HL-60/S4 (cell line): Measurements from ENCODE around the gene GPR3.

ENCODE experiments used
- in situ Hi-C: fragments of 300-500 bp; cut with MboI; formaldehyde crosslinking; loops from 2 replicates; pipeline ENCODE4 v1.14.3; 2022; ENCODE audit warnings: low sequenced_read_pairs

Gene GPR3

DNA sequence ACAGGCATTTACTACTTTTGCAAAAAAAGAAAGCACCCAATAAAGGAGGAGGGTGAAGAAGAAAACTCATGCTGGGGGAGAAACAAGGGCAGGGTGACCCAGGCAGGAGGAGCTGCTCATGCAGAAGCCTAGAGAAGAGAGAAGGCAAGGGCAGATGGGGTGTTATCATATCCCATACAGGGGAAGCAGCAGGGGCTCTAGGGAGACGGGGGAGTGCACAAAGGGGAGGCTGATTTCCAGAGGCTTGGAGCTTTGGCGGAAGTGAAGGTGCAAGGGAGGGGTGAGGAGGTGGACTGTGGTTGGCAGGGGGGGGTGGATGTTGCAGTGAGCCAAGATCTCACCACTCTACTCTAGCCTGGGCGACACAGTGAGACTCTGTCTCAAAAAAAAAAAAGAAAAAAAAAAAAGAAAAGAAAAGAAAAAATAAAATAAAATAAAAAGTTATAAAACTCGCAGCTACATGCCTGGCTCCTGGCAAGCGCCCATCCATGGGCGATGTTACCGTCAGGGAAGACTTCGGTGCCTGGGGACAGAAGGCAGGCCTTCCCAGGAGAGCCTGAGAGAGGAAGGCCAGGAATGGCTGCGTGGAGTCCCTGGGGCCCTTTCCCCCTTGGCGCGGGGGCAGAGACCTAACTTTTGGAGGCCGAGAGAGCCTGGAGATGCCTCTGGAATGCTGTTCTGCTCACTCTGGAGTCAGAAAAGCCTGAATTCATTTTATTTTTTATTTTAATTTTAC, 14.5 kb upstream of the GPR3 start:
- in situ Hi-C loops: no loop called here

GRCh38 chr1:27379564-27380122, 12.8 kb upstream of the GPR3 start:
- in situ Hi-C loops: no loop called here

DNA sequence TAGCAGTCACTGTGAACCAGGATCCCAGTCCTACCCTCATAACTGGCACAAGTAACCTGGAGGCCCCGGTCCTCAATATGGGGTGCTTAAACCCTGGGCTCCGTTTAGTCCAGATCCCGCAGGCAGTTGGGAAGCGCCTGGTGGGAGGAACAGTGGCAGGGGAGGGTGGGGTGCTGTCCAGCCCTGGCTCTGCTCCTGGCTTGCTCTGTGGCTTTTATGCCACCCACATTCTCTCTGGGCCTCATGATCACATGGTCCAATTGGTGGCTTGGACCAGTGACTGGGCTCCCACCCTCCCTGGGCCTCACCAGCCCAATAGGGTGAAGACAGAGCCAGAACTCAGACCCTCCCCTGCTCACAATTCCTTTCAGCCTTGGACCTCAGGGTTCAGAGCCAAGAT, 12.2 kb upstream of the GPR3 start:
- in situ Hi-C loops: no loop called here

GRCh38 chr1:27380766-27381733, 11.4 kb upstream of the GPR3 start:
- in situ Hi-C loops: no loop called here

GRCh38 chr1:27381969-27382762, 10.3 kb upstream of the GPR3 start:
- in situ Hi-C loops: no loop called here

- in situ Hi-C loops: no loop called here
Measured at GRCh38 chr1:27383039-27383605, 9.3 kb upstream of the GPR3 start, which contains the start of gene CD164L2. Gene CD164L2, minus strand, starts transcription at chr1:27383333. Its CDS starts 94 bp downstream, at chr1:27383239.

DNA sequence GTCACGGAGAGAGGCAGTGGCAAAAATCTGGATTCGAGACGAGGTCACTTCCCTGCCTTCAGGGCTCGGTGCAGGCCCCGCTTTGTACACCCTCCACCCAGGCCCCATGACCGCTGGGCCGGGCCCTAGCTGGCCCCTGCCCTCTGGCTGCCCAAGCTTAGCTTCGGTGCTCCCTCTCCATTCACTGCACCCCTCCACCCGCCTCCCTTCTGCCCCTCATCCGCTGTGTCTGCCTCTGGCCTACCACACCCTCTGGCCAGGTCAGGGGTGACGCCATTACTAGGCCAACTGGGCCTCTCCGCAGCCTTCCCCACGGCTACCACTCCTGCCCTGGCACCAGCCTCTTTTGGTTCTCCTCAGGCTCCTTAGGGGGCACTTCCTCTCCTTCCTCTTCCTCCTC, 8.8 kb upstream of the GPR3 start:
- in situ Hi-C loops: no loop called here

DNA sequence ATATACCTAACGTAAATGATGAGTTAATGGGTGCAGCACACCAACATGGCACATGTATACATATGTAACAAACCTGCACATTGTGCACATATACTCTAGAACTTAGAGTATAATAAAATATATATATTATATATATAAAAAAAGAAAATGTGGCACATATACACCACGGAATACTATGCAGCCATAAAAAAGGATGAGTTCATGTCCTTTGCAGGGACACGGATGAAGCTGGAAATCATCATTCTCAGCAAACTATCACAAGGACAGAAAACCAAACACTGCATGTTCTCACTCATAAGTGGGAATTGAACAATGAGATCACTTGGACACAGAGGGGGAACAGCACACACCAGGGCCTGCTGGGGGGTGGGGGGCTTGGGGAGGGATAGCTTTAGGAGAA, 7.6 kb upstream of the GPR3 start:
- in situ Hi-C loops: loop anchor here (5.0 kb wide), 1 partner anchor 82 kb away; no protein-coding TSS in a partner anchor

GRCh38 chr1:27388337-27389005, 4.0 kb upstream of the GPR3 start:
- in situ Hi-C loops: loop anchor here (5.0 kb wide), 1 partner anchor 86 kb away; no protein-coding TSS in a partner anchor

DNA sequence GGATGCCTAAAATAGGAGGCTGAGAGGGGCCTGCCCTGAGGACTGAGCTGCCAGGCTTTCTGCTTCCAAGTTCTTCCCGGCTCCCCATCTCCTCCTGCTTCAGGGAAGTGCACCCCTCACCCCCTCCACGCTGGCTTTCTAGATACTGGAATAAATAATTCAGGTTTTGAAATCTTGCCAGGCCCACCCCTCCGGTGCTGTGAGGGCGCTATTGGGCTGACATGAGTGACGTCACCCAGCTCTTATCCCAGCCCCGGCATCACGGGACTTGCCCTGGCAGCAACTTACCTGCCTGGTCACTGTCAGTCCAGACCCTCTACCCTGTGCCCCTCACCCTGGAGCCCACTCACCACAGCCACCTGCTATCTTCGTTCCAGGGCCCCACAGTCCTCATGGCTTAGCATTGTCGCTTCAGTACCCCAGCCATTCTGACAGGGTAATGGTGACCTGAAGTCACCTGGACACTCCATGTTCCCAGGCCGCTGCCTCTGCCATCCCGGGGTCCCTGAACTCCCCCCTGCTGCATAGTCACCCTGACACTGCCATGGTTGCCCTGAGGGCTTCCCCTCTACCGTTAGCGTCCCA, 819 bp upstream of the GPR3 start:
- in situ Hi-C loops: loop anchor here (5.0 to 10.0 kb wide), 3 partner anchors 216 to 289 kb away; no protein-coding TSS in a partner anchor

DNA sequence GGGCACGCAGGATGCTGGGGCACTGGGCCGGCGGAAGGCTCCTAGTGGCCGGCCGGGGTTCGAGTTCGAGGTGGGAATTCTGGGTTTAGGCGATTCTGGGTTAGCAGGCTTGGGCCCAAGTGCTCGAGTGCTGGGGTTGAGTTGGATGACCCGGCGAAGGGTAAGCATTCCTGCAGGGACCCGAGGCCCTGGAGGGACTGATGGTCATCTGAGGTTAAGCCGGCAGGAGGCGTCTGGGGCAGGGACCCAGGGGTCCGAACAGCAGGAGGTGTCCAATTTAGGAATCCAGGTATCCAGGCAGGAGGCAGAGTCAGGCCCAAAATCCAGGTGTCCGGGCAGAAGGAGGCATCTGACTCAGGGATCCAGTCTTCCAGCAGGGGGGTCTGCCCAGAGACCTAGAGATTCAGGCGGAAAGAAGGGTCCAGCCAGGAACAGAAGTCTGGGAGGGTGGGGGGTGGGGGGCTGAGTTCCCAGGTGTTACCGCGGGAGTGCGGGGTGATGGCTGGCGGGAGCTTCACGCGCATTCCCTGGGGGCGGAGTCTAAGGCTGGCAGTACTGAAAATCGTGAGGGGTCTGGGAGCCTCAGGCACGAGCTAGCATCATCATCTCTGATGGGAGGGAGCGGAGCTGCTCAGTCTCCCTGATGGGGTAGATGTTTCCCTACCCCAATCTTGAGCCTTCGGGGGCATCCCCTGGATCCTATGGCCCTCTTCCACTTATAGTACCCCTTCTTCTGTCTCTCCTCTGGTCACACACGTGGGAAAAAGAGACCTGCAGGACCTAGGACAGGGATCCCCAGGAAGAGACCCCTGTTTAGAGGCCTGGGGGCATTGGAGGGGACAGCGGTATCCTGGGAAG, 585 bp downstream of the GPR3 start:
- in situ Hi-C loops: loop anchor here (5.0 to 10.0 kb wide), 3 partner anchors 214 to 291 kb away; no protein-coding TSS in a partner anchor

DNA sequence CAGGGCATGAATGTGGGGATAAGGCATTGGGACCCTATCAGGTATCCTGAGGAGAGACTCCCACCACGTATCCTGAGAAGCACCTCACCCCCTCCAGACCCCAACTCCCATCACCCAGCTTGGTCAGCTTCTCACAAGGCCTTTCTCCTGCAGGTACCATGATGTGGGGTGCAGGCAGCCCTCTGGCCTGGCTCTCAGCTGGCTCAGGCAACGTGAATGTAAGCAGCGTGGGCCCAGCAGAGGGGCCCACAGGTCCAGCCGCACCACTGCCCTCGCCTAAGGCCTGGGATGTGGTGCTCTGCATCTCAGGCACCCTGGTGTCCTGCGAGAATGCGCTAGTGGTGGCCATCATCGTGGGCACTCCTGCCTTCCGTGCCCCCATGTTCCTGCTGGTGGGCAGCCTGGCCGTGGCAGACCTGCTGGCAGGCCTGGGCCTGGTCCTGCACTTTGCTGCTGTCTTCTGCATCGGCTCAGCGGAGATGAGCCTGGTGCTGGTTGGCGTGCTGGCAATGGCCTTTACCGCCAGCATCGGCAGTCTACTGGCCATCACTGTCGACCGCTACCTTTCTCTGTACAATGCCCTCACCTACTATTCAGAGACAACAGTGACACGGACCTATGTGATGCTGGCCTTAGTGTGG, 1.3 kb downstream of the GPR3 start:
- in situ Hi-C loops: loop anchor here (5.0 to 10.0 kb wide), 3 partner anchors 214 to 291 kb away; no protein-coding TSS in a partner anchor

DNA sequence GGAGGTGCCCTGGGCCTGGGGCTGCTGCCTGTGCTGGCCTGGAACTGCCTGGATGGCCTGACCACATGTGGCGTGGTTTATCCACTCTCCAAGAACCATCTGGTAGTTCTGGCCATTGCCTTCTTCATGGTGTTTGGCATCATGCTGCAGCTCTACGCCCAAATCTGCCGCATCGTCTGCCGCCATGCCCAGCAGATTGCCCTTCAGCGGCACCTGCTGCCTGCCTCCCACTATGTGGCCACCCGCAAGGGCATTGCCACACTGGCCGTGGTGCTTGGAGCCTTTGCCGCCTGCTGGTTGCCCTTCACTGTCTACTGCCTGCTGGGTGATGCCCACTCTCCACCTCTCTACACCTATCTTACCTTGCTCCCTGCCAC, 1.8 kb downstream of the GPR3 start:
- in situ Hi-C loops: loop anchor here (5.0 to 10.0 kb wide), 3 partner anchors 213 to 292 kb away; no protein-coding TSS in a partner anchor

GRCh38 chr1:27394925-27395324, 2.5 kb downstream of the GPR3 start:
- in situ Hi-C loops: loop anchor here (5.0 to 10.0 kb wide), 4 partner anchors 212 to 348 kb away; no protein-coding TSS in a partner anchor

- in situ Hi-C loops: loop anchor here (5.0 to 10.0 kb wide), 2 partner anchors 269 to 348 kb away; no protein-coding TSS in a partner anchor
Measured at GRCh38 chr1:27395441-27396195, 3.2 kb downstream of the GPR3 start.

DNA sequence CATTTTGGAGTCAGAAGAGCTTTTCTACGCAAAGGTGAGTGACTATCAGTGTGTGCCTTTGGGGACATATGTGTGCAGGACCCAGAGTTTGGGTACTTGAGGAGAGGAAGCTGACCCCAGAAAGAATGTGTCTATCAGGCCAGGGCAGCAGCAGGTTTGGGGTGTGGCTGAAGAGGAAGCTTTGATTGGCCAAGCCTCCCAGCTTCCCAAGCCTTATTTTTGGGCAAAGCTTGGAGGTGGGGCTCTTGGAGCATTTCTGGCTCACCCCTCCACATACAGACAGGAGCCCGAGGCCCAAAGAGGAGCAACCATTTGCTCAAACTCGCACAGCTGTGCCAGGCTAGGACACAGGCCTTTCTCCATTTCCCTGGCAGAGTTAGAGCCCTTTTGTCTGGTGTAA, 4.7 kb downstream of the GPR3 start:
- in situ Hi-C loops: loop anchor here (5.0 to 10.0 kb wide), 2 partner anchors 268 to 350 kb away; no protein-coding TSS in a partner anchor
